ENCODE measurements around the gene UBR7. TPM values are rescaled to one million over a fixed set of nuclear protein-coding genes. Genes with fewer than 3 reads are reported as not detected.

The UBR7 gene
- total RNA-seq, 1 experiment from 2014 or later, result 28.9 TPM

- TF ChIP-seq ARID4B (CRISPR knock-in tag; IDR thresholded peaks at IDR 0.05; ENCODE audit: borderline replicate concordance) (no peak), EMX1 (CRISPR knock-in tag; IDR thresholded peaks at IDR 0.05) (no peak), MYBL2 (CRISPR knock-in tag; IDR thresholded peaks at IDR 0.05) (no peak), NFATC4 (CRISPR knock-in tag; IDR thresholded peaks at IDR 0.05) (no peak), TP53 (CRISPR knock-in tag; IDR thresholded peaks at IDR 0.05) (no peak), JUN (CRISPR knock-in tag; IDR thresholded peaks at IDR 0.05) (no peak), NR3C1 (CRISPR knock-in tag; conservative IDR thresholded peaks at IDR 0.05; ENCODE audit: low read depth) (no peak)
Observed at GRCh38 chr14:93186956-93187355, 20.1 kb upstream of the UBR7 start (continued).

GRCh38 chr14:93195316-93195999 lies 11.6 kb upstream of the UBR7 start:
- Mint-ChIP-seq H3K4me3 (no peak overlapping the region), H3K4me1 (no peaks in the 10 kb centered on the region), H3K27ac (no peak overlapping the region), H3K27me3 (ENCODE audit: low read depth) (no peaks in the 10 kb centered on the region), H3K36me3 (no peaks in the 10 kb centered on the region), H3K9me3 (no peaks in the 10 kb centered on the region)
- DNase-seq (ENCODE audit: low spot score), result no peak
- TF ChIP-seq TCF7 (CRISPR knock-in tag; IDR thresholded peaks at IDR 0.05; ENCODE audit: low read depth) (no peak), ATF3 (CRISPR knock-in tag; conservative IDR thresholded peaks at IDR 0.05) (no peak)
- ChIA-PET POLR2A (no interaction called here), CTCF (interaction anchor here (0.6 to 0.7 kb wide), 2 partner anchors 17 to 429 kb away, joined by 3 read pairs; no protein-coding TSS in a partner anchor)
- no peak for ATAC-seq

- no peak overlapping the region for H3K27ac Mint-ChIP-seq
- no peaks in the 10 kb centered on the region for H3K4me1 Mint-ChIP-seq
- CTCF ChIA-PET, result interaction anchor here (0.7 to 2.8 kb wide), 2 partner anchors 8 to 153 kb away, joined by 3 to 14 read pairs; partner anchors contain the start of genes GON7 and UBR7
- H3K36me3 Mint-ChIP-seq, result no peaks in the 10 kb centered on the region
- H3K4me3 Mint-ChIP-seq, result no peak overlapping the region
- ATAC-seq, result no peak
- POLR2A ChIA-PET, result interaction anchor here (0.8 kb wide), 1 partner anchor 15 kb away, joined by 4 read pairs; no protein-coding TSS in a partner anchor
- H3K27me3 Mint-ChIP-seq (ENCODE audit: low read depth), result no peaks in the 10 kb centered on the region
- DNase-seq (ENCODE audit: low spot score), result no peak
- no peak for TF ChIP-seq FOXJ3 (CRISPR knock-in tag; IDR thresholded peaks at IDR 0.05; ENCODE audit: borderline replicate concordance)
- TF ChIP-seq ATF6 (CRISPR knock-in tag; IDR thresholded peaks at IDR 0.05), result no peak
- TF ChIP-seq JUN (CRISPR knock-in tag; IDR thresholded peaks at IDR 0.05), result no peak
- no peaks in the 10 kb centered on the region for H3K9me3 Mint-ChIP-seq
Observed at GRCh38 chr14:93199031-93199430, 8.0 kb upstream of the UBR7 start.

- H3K36me3 Mint-ChIP-seq, result 0 out of 2 replicates have a peak, but pooled peaks cover 3% of the 10 kb centered on the region
- ATAC-seq, result no peak; the same call in 1 of the 2 replicates
- POLR2A ChIA-PET, result interaction anchor here (0.7 to 0.8 kb wide), 2 partner anchors 9 to 108 kb away, joined by 3 read pairs; no protein-coding TSS in a partner anchor
- H3K27me3 Mint-ChIP-seq (ENCODE audit: low read depth), result no peaks in the 10 kb centered on the region
- no peak for DNase-seq (ENCODE audit: low spot score)
- no peak overlapping the region for H3K27ac Mint-ChIP-seq
- CTCF ChIA-PET, result interaction anchor here (0.7 to 1.1 kb wide), 3 partner anchors 16 to 19 kb away, joined by 3 to 4 read pairs (median 4); partner anchors contain the start of gene MOAP1
- no peak overlapping the region for H3K4me3 Mint-ChIP-seq
- no peak for TF ChIP-seq CDX4 (CRISPR knock-in tag; IDR thresholded peaks at IDR 0.05; ENCODE audit: borderline replicate concordance)
- TF ChIP-seq NFE2L1 (CRISPR knock-in tag; IDR thresholded peaks at IDR 0.05), result no peak
- 0 out of 2 replicates have a peak, but pooled peaks cover under 1% of the 10 kb centered on the region for H3K4me1 Mint-ChIP-seq
- no peaks in the 10 kb centered on the region for H3K9me3 Mint-ChIP-seq
Observed at GRCh38 chr14:93200553-93200952, 6.5 kb upstream of the UBR7 start.
